GM21390 (cell line): ENCODE results near the gene PIAS1.
"Not testable (repeated sequence)": the region's sequence is repeated elsewhere in the genome, so short reads cannot be mapped to it uniquely, and the experiment has no call there.

Experiments used
- ATAC-seq: cut with Tn5 transposase; IDR thresholded peaks from one replicate; pipeline ENCODE4 v1.9.1; 2021; ENCODE audit not compliant: unreplicated experiment

The PIAS1 gene

GRCh38 chr15:68230157-68231100 is 176.3 kb downstream of the PIAS1 start:
- peak; percentile 25 for ATAC-seq

GRCh38 chr15:68231102-68231818 is 177.1 kb downstream of the PIAS1 start:
- no peak for ATAC-seq

GRCh38 chr15:68232449-68232848 is 178.3 kb downstream of the PIAS1 start:
- ATAC-seq: no peak

GRCh38 chr15:68232937-68233336 is 178.8 kb downstream of the PIAS1 start:
- no peak for ATAC-seq

GRCh38 chr15:68234060-68234459 is 179.9 kb downstream of the PIAS1 start:
- no peak for ATAC-seq

- not testable (repeated sequence) for ATAC-seq
These were observed 180.4 kb downstream of the PIAS1 start for GRCh38 chr15:68234520-68234919.

- no peak for ATAC-seq
These were observed 180.9 kb downstream of the PIAS1 start for GRCh38 chr15:68235022-68235421.

GRCh38 chr15:68239025-68239424 is 184.9 kb downstream of the PIAS1 start:
- no peak for ATAC-seq

GRCh38 chr15:68241088-68241935 is 187.2 kb downstream of the PIAS1 start:
- ATAC-seq: no peak
